Calu3 (cell line): ENCODE measurements around the gene LRRC46. TPM values are rescaled to one million over a fixed set of nuclear protein-coding genes. Genes with fewer than 3 reads are reported as not detected.

Source experiments
- BruUV-seq: library from RNA; stranded (reverse); fragments of 400-500 nt; replicated peaks from 2 replicates; lab custom pipeline; 2021; lab: Mats Ljungman, UMichigan
- CTCF ChIA-PET: fragments of 300-600 bp; sonication (Branson Sonifier 250); formaldehyde crosslinking; loops from one replicate; lab custom pipeline; 2022; ENCODE audit warnings: antibody characterized with exemption; lab: Charles Lee
- DNase-seq: peaks from one replicate; pipeline ENCODE4 v3.0.0; 2022
- H3K27ac Mint-ChIP-seq: one replicate; pipeline ENCODE4 v1.8.0; 2022; ENCODE audit warnings: mixed read lengths; ENCODE audit not compliant: unreplicated experiment
- H3K27me3 Mint-ChIP-seq: one replicate; pipeline ENCODE4 v1.8.0; 2022; ENCODE audit warnings: mixed read lengths; ENCODE audit not compliant: unreplicated experiment
- H3K36me3 Mint-ChIP-seq: one replicate; pipeline ENCODE4 v1.8.0; 2022; ENCODE audit warnings: mild to moderate bottlenecking, moderate library complexity, mixed read lengths; ENCODE audit not compliant: insufficient read depth, unreplicated experiment
- H3K4me1 Mint-ChIP-seq: one replicate; pipeline ENCODE4 v1.8.0; 2022; ENCODE audit warnings: mild to moderate bottlenecking, low read depth, mixed read lengths; ENCODE audit not compliant: unreplicated experiment
- H3K4me3 Mint-ChIP-seq: one replicate; pipeline ENCODE4 v1.8.0; 2022; ENCODE audit warnings: mild to moderate bottlenecking, low read depth, moderate library complexity, mixed read lengths; ENCODE audit not compliant: unreplicated experiment
- H3K9me3 Mint-ChIP-seq: one replicate; pipeline ENCODE4 v1.8.0; 2022; ENCODE audit warnings: low read depth, mixed read lengths; ENCODE audit not compliant: unreplicated experiment
- intact Hi-C: fragments of 100-400 bp; cut with micrococcal nuclease; formaldehyde crosslinking; loops from one replicate; pipeline ENCODE4 v1.10.0; 2022; ENCODE audit not compliant: unreplicated experiment
- total RNA-seq: library from RNA; stranded (reverse); gene quantifications from 2 replicates; pipeline ENCODE4 v1.2.3, GENCODE V29; 2022
- TF ChIP-seq, protein P1 (sequence below): fragments of 200-600 bp; IDR thresholded peaks from one replicate; pipeline ENCODE4 v1.8.0; 2022; ENCODE audit warnings: antibody characterized with exemption; ENCODE audit not compliant: unreplicated experiment

The LRRC46 gene
- total RNA-seq, 1 experiment from 2014 or later, result 2.9 TPM

- no peak overlapping the region for H3K4me3 Mint-ChIP-seq
- H3K9me3 Mint-ChIP-seq, result peaks cover 2% of the 10 kb centered on the region
- peaks cover 12% of the 10 kb centered on the region for H3K4me1 Mint-ChIP-seq
- intact Hi-C loops, result no loop called here
- no peaks in the 10 kb centered on the region for H3K36me3 Mint-ChIP-seq
- TF ChIP-seq, protein P1, sequence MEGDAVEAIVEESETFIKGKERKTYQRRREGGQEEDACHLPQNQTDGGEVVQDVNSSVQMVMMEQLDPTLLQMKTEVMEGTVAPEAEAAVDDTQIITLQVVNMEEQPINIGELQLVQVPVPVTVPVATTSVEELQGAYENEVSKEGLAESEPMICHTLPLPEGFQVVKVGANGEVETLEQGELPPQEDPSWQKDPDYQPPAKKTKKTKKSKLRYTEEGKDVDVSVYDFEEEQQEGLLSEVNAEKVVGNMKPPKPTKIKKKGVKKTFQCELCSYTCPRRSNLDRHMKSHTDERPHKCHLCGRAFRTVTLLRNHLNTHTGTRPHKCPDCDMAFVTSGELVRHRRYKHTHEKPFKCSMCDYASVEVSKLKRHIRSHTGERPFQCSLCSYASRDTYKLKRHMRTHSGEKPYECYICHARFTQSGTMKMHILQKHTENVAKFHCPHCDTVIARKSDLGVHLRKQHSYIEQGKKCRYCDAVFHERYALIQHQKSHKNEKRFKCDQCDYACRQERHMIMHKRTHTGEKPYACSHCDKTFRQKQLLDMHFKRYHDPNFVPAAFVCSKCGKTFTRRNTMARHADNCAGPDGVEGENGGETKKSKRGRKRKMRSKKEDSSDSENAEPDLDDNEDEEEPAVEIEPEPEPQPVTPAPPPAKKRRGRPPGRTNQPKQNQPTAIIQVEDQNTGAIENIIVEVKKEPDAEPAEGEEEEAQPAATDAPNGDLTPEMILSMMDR, result no peak
- BruUV-seq, result no TSS peak
- H3K27ac Mint-ChIP-seq, result no peak overlapping the region
- H3K27me3 Mint-ChIP-seq, result peaks cover 65% of the 10 kb centered on the region
- CTCF ChIA-PET, result interaction anchor here (0.7 to 1.5 kb wide), 5 partner anchors 9 to 1803 kb away, joined by 3 to 7 read pairs (median 5); partner anchors contain the start of gene SP6
- no peak for DNase-seq
These were observed 31.4 kb downstream of the LRRC46 start for GRCh38 chr17:47862621-47863440.

DNA sequence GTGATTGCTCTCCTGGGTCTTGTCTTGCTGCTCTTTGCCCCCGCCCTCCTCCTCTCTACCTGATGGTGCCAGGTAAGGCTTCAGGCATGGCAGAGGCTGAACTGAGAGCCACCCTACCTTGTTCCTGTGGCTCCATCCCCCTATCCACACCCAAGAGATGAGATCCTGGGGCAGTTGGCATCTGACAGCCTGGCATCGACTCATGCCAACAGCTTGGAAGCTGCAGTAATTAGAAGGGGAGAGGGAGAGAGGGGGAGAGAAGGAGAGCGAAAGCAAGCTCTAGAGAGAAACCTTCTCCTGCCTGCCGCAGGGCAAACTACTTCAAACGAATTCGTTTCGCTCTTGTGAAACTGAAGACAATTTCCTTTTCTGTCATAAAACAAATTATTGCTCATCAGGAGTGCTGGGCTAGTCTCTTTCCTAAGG lies 33.3 kb downstream of the LRRC46 start:
- intact Hi-C loops, result no loop called here
- no peaks in the 10 kb centered on the region for H3K36me3 Mint-ChIP-seq
- TF ChIP-seq, protein P1, result no peak
- peaks cover 12% of the 10 kb centered on the region for H3K4me1 Mint-ChIP-seq
- no peak overlapping the region for H3K27ac Mint-ChIP-seq
- BruUV-seq, result no TSS peak
- H3K27me3 Mint-ChIP-seq, result peaks cover 65% of the 10 kb centered on the region
- DNase-seq, result no peak
- H3K9me3 Mint-ChIP-seq, result peaks cover 2% of the 10 kb centered on the region
- H3K4me3 Mint-ChIP-seq, result no peak overlapping the region
- CTCF ChIA-PET, result no interaction called here

DNA sequence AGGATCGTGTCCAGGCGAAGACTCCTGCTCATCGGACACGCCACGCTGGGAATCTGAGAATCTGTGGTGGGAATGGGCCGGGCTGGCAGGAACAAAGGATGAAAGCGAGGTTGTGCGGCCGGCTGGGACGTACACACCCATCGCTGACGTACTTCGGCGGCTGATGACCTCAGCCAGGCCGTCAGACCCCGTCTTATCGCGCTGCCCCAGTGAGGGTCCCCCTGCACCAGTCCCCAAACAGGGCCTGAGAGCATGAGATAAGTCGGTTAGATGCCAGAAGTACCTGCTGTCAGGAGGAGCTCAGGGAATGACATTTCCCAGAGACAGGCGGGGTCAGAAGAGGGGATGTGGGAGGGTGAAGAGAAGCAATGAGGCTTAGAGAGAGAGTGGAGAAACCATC lies 35.5 kb downstream of the LRRC46 start:
- TF ChIP-seq, protein P1, result no peak
- H3K27ac Mint-ChIP-seq, result no peak overlapping the region
- H3K4me1 Mint-ChIP-seq, result peaks cover 12% of the 10 kb centered on the region
- DNase-seq, result no peak
- H3K36me3 Mint-ChIP-seq, result no peaks in the 10 kb centered on the region
- peaks cover 77% of the 10 kb centered on the region for H3K27me3 Mint-ChIP-seq
- intact Hi-C loops, result no loop called here
- CTCF ChIA-PET, result interaction anchor here (0.8 kb wide), 1 partner anchor 16 kb away, joined by 3 read pairs; the partner anchor contains the start of gene SP6
- no TSS peak for BruUV-seq
- no peak overlapping the region for H3K4me3 Mint-ChIP-seq
- peaks cover 2% of the 10 kb centered on the region for H3K9me3 Mint-ChIP-seq

- Mint-ChIP-seq H3K4me3 (no peak overlapping the region), H3K4me1 (peaks cover 6% of the 10 kb centered on the region), H3K27me3 (peaks cover 87% of the 10 kb centered on the region), H3K9me3 (peaks cover 2% of the 10 kb centered on the region), H3K36me3 (no peaks in the 10 kb centered on the region), H3K27ac (no peak overlapping the region)
- no TSS peak for BruUV-seq
- intact Hi-C loops, result no loop called here
- no peak for DNase-seq
- TF ChIP-seq, protein P1, result no peak
- CTCF ChIA-PET, result interaction anchor here (0.7 to 0.8 kb wide), 3 partner anchors 10 to 128 kb away, joined by 3 read pairs; partner anchors contain the start of gene SP6
These were observed 36.5 kb downstream of the LRRC46 start for GRCh38 chr17:47867813-47868533.
